K562 (cell line): ENCODE data around the gene PRDM16. TPM values are rescaled to one million over a fixed set of nuclear protein-coding genes. Genes with fewer than 3 reads are reported as not detected.

ENCODE experiments used
- ATAC-seq: fragments of 200-7000 bp; cut with Tn5 transposase; 3 replicates; pipeline ENCODE4 v1.9.1; 2020; ENCODE audit warnings: moderate library complexity
- BruUV-seq: library from RNA; stranded (reverse); fragments of 400-500 nt; replicated peaks from 2 replicates; lab custom pipeline; 2021; lab: Mats Ljungman, UMichigan
- CTCF ChIA-PET: fragments of 300-600 bp; formaldehyde crosslinking; extraction: SDS; loops from one replicate; lab custom pipeline; 2021; ENCODE audit warnings: low intra/inter-chr PET ratio; lab: Yijun Ruan, JAX
- POLR2A ChIA-PET: fragments of 300-600, 350-650 bp; sonication (Branson Sonifier 250); formaldehyde crosslinking; extraction: SDS; loops from one replicate; lab custom pipeline; 2021; ENCODE audit warnings: antibody characterized with exemption, inconsistent platforms; lab: Yijun Ruan, JAX
- DNase-seq, 4 experiments: peaks; one replicate each; pipeline versions ENCODE4 v3.0.0 to v3.0.0-alpha.2; 2011 to 2018; ENCODE audit warnings: low spot score in 3 of 4, mixed read lengths in 3 of 4; ENCODE audit errors: extremely low read depth in 1 of 4
- FAIRE-seq: peaks from 2 replicates; lab custom pipeline; 2011; peaks lifted over from hg19 to GRCh38; lab: Jason Lieb, UNC
- H2AFZ ChIP-seq: 2 replicates; pipeline ENCODE4 v1.6.0; 2011; ENCODE audit warnings: low read depth, low read length, control low read depth, inconsistent platforms
- H3K27ac ChIP-seq: fragments of 200-600 bp; 3 replicates; pipeline ENCODE4 v1.8.0; 2011; ENCODE audit warnings: low read depth, mild to moderate bottlenecking, control low read depth, inconsistent platforms, low read length, moderate library complexity, mixed read lengths; ENCODE audit errors: extremely low read depth
- H3K27me3 ChIP-seq, 2 experiments: fragments of 300-600 bp in 1 of 2; 2 replicates in 1 of 2; 3 replicates in 1 of 2; pipeline versions ENCODE4 v1.6.0 to v1.8.0; 2011; ENCODE audit warnings: inconsistent platforms in 2 of 2, low read length in 2 of 2, mild to moderate bottlenecking in 1 of 2, mixed read lengths in 1 of 2, moderate library complexity in 1 of 2; ENCODE audit not compliant: control insufficient read depth in 2 of 2, insufficient read depth in 2 of 2
- H3K36me3 ChIP-seq: fragments of 300-600 bp; 3 replicates; pipeline ENCODE4 v1.8.0; 2011; ENCODE audit warnings: mild to moderate bottlenecking, low read length, inconsistent platforms; ENCODE audit not compliant: control insufficient read depth, insufficient read depth
- H3K4me1 ChIP-seq, 2 experiments: fragments of 200-600 bp in 1 of 2; replicated peaks in 1 of 2; 2 replicates in 1 of 2; 3 replicates in 1 of 2; pipeline versions ENCODE4 v1.5.1 to v1.8.0; 2011; ENCODE audit warnings: inconsistent platforms in 2 of 2, low read length in 2 of 2, mild to moderate bottlenecking in 1 of 2, mixed read lengths in 1 of 2, moderate library complexity in 1 of 2; ENCODE audit not compliant: control insufficient read depth in 2 of 2, insufficient read depth in 2 of 2
- H3K4me2 ChIP-seq: 2 replicates; pipeline ENCODE4 v1.6.1; 2011; ENCODE audit warnings: low read length, control low read depth, inconsistent platforms, mixed read lengths; ENCODE audit not compliant: insufficient read depth
- H3K4me3 ChIP-seq: fragments of 200-600 bp; sonication (generic), shearing (Covaris generic); 2 replicates; pipeline ENCODE4 v1.5.1; 2016; ENCODE audit warnings: control low read depth, inconsistent platforms
- H3K79me2 ChIP-seq: fragments of 200-600 bp; 3 replicates; pipeline ENCODE4 v1.8.0; 2011; ENCODE audit warnings: low read length, inconsistent platforms; ENCODE audit not compliant: control insufficient read depth, insufficient read depth
- H3K9ac ChIP-seq, 2 experiments: 2 replicates each; pipeline versions ENCODE4 v1.6.0 to v1.6.1; 2011; ENCODE audit warnings: low read depth in 2 of 2, low read length in 2 of 2, control low read depth in 1 of 2, inconsistent platforms in 1 of 2, mild to moderate bottlenecking in 1 of 2, mixed read lengths in 1 of 2; ENCODE audit not compliant: insufficient read depth in 1 of 2
- H3K9me1 ChIP-seq: one replicate; pipeline ENCODE4 v1.6.0; 2011; ENCODE audit warnings: inconsistent platforms, mild to moderate bottlenecking, low read length, moderate library complexity; ENCODE audit not compliant: control insufficient read depth, insufficient read depth
- H3K9me3 ChIP-seq: replicated peaks from 2 replicates; pipeline ENCODE4 v1.5.1; 2011; ENCODE audit warnings: low read depth, low read length, inconsistent platforms; ENCODE audit not compliant: control insufficient read depth, insufficient read depth
- H4K20me1 ChIP-seq: replicated peaks from 2 replicates; pipeline ENCODE4 v1.6.1; 2011; ENCODE audit warnings: low read length, inconsistent platforms, mixed read lengths; ENCODE audit not compliant: control insufficient read depth, insufficient read depth
- IFI16 ChIP-seq: fragments of 250-450 bp; sonication (Bioruptor Pico); IDR thresholded peaks from 2 replicates; pipeline ENCODE4 v2.1.2; 2022; ENCODE audit warnings: mild to moderate bottlenecking, inconsistent platforms
- NFYB ChIP-seq: IDR thresholded peaks from 2 replicates; pipeline ENCODE4 v1.6.1; 2011; ENCODE audit warnings: mild to moderate bottlenecking, moderate library complexity; ENCODE audit not compliant: insufficient read length; ENCODE audit errors: extremely low read depth
- OTX1 ChIP-seq: fragments of 450-650 bp; formaldehyde crosslinking; IDR thresholded peaks from 2 replicates; pipeline ENCODE4 v1.4.0; 2022; ENCODE audit warnings: mild to moderate bottlenecking
- PRMT5 ChIP-seq: sonication (generic); formaldehyde crosslinking; IDR thresholded peaks from 2 replicates; pipeline ENCODE4 v1.5.0; 2020; ENCODE audit warnings: missing genetic modification reagents
- SRSF9 ChIP-seq: fragments of 200-400 bp; formaldehyde crosslinking; IDR thresholded peaks from 2 replicates; pipeline ENCODE4 v1.6.1; 2017; ENCODE audit warnings: low read depth, low read length, borderline replicate concordance
- U2AF2 ChIP-seq: fragments of 200-400 bp; formaldehyde crosslinking; optimal IDR thresholded peaks from 2 replicates; pipeline ENCODE3; 2017; ENCODE audit warnings: low read depth, mild to moderate bottlenecking, low read length
- ZKSCAN8 ChIP-seq: fragments of 200-800 bp; sonication (Bioruptor generic); IDR thresholded peaks from 2 replicates; pipeline ENCODE4 v1.6.1; 2016; ENCODE audit warnings: missing genetic modification characterization, missing compliant biosample characterization
- ZNF133 ChIP-seq: fragments of 250-450 bp; sonication (Bioruptor Pico); IDR thresholded peaks from 2 replicates; pipeline ENCODE4 v1.4.0; 2020; ENCODE audit warnings: mild to moderate bottlenecking
- ZNF449 ChIP-seq: fragments of 250-450 bp; sonication (Bioruptor Pico); IDR thresholded peaks from 2 replicates; pipeline ENCODE4 v1.8.0; 2022; ENCODE audit warnings: moderate library complexity, mild to moderate bottlenecking, inconsistent platforms
- WGBS: fragments of 100-300 bp; shearing (Covaris generic); methylation state at CpG from one replicate; pipeline ENCODE4 v1.1.6; 2016; ENCODE audit warnings: low coverage, mixed read lengths; ENCODE audit not compliant: insufficient coverage; ENCODE audit errors: missing lambda C conversion rate; 5-methylcytosine and 5-hydroxymethylcytosine counted together
- in situ Hi-C: fragments of 300-500 bp; cut with MboI; formaldehyde crosslinking; loops from 4 replicates; pipeline ENCODE4 v1.15.0; 2018; ENCODE audit warnings: inconsistent platforms, mixed read lengths
- intact Hi-C: fragments of 100-400 bp; cut with micrococcal nuclease; formaldehyde crosslinking; loops from 2 replicates; pipeline ENCODE4 v1.14.2; 2022
- polyA plus RNA-seq, 8 experiments: library from polyadenylated mRNA; depleted of rRNA in 4 of 8; stranded (reverse) in 5 of 8; unstranded in 3 of 8; fragments of >200 nt; fragmentation: Nextera tagmentation in 2 of 8; fragmentation: Illumina TruSeq in 1 of 8; extraction: Ambion mirVana in 2 of 8; extraction: Trizol in 1 of 8; gene quantifications; 2 replicates each; pipeline versions ENCODE4 v1.2.1 to v1.2.3, GENCODE V29; 2011 to 2014; ENCODE audit warnings: inconsistent platforms in 1 of 8, missing spikeins in 1 of 8
- total RNA-seq, 7 experiments: library from RNA; depleted of rRNA in 6 of 7; stranded (reverse); fragments of >200 nt in 6 of 7; fragmentation: Illumina TruSeq in 2 of 7; extraction: Trizol in 2 of 7; gene quantifications; 2 replicates each; pipeline versions ENCODE4 v1.2.1 to v1.2.3, GENCODE V29; 2011 to 2021; ENCODE audit warnings: low replicate concordance in 1 of 7
- TF ChIP-seq, protein P1 (sequence below): fragments of 450-650 bp; IDR thresholded peaks from 2 replicates; pipeline ENCODE4 v1.6.1; 2017; ENCODE audit warnings: antibody characterized with exemption, mild to moderate bottlenecking
- TF ChIP-seq, protein P2 (sequence below): sonication (generic); formaldehyde crosslinking; IDR thresholded peaks from 2 replicates; pipeline ENCODE4 v1.8.0; 2023; ENCODE audit warnings: mild to moderate bottlenecking, missing genetic modification reagents
- TF ChIP-seq, protein P3 (sequence below): IDR thresholded peaks from 2 replicates; pipeline ENCODE4 v1.6.1; 2014; ENCODE audit warnings: antibody characterized with exemption
- TF ChIP-seq, protein P4 (sequence below): fragments of 450-650 bp; formaldehyde crosslinking; IDR thresholded peaks from 2 replicates; pipeline ENCODE4 v1.4.0; 2022; ENCODE audit warnings: missing genetic modification characterization

PRDM16 gene
- total and polyA plus RNA-seq, 9 of the 15 experiments (the other 6 are each of a cell fraction or from before 2014, with no cell fraction given) = 0.10 to 0.27 TPM; not detected in 7

DNA sequence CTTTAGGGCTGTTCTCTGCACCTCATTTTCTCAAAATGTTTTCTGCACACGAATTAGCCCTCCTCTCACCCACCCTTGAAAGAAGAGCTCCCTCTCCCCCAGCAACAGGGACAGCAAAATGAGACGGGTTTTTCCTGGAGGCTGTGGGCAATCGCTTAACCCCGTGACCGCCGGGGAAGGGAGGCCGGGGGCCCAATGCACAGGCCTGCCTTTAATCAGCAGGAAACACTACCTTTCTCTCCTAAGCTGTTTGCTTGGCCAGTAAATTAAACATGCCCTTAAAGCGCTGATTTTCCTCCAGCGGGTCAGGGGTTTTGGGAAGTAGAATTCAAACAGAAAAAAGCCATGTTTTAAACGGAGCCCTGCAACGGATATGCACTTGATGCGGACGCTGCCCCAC lies 114.4 kb downstream of the PRDM16 start:
- ATAC-seq = no peak
- 1% methylated on average over 13 of the region's 13 CpGs for WGBS
- DNase-seq = no peak
- intact Hi-C loops = no loop called here
- Histone ChIP-seq H3K4me2 (no peak overlapping the region), H4K20me1 (0 out of 2 replicates have a peak, but pooled peaks cover 4% of the 10 kb centered on the region), H3K4me1 (peaks cover 0 to 16% of the 10 kb centered on the region in 2 experiments; a peak in 1 of 5 replicates), H3K4me3 (no peak overlapping the region), H3K79me2 (no peaks in the 10 kb centered on the region), H3K27me3 (peaks cover 27 to 51% of the 10 kb centered on the region in 2 experiments; a peak in 4 of 5 replicates), H3K9me3 (peaks cover 13% of the 10 kb centered on the region), H3K36me3 (no peaks in the 10 kb centered on the region), H3K9me1 (no peaks in the 10 kb centered on the region), H3K27ac (no peak overlapping the region), H2AFZ (no peak overlapping the region), H3K9ac (no peak overlapping the region)
- no peak for FAIRE-seq
- in situ Hi-C loops = no loop called here
- ChIA-PET POLR2A (interaction anchor here (0.9 kb wide), 1 partner anchor 23 kb away, joined by 3 read pairs; no protein-coding TSS in a partner anchor), CTCF (no interaction called here)
- no TSS peak for BruUV-seq
- TF ChIP-seq, protein P1, sequence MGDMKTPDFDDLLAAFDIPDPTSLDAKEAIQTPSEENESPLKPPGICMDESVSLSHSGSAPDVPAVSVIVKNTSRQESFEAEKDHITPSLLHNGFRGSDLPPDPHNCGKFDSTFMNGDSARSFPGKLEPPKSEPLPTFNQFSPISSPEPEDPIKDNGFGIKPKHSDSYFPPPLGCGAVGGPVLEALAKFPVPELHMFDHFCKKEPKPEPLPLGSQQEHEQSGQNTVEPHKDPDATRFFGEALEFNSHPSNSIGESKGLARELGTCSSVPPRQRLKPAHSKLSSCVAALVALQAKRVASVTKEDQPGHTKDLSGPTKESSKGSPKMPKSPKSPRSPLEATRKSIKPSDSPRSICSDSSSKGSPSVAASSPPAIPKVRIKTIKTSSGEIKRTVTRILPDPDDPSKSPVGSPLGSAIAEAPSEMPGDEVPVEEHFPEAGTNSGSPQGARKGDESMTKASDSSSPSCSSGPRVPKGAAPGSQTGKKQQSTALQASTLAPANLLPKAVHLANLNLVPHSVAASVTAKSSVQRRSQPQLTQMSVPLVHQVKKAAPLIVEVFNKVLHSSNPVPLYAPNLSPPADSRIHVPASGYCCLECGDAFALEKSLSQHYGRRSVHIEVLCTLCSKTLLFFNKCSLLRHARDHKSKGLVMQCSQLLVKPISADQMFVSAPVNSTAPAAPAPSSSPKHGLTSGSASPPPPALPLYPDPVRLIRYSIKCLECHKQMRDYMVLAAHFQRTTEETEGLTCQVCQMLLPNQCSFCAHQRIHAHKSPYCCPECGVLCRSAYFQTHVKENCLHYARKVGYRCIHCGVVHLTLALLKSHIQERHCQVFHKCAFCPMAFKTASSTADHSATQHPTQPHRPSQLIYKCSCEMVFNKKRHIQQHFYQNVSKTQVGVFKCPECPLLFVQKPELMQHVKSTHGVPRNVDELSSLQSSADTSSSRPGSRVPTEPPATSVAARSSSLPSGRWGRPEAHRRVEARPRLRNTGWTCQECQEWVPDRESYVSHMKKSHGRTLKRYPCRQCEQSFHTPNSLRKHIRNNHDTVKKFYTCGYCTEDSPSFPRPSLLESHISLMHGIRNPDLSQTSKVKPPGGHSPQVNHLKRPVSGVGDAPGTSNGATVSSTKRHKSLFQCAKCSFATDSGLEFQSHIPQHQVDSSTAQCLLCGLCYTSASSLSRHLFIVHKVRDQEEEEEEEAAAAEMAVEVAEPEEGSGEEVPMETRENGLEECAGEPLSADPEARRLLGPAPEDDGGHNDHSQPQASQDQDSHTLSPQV = no peak
- TF ChIP-seq ZNF449 (no peak), ZNF133 (CRISPR knock-in tag) (no peak), OTX1 (CRISPR knock-in tag) (no peak), SRSF9 (no peak), U2AF2 (no peak), IFI16 (CRISPR knock-in tag) (no peak), NFYB (no peak), ZKSCAN8 (CRISPR knock-in tag) (no peak), PRMT5 (CRISPR knock-in tag) (no peak)
- TF ChIP-seq, protein P2, sequence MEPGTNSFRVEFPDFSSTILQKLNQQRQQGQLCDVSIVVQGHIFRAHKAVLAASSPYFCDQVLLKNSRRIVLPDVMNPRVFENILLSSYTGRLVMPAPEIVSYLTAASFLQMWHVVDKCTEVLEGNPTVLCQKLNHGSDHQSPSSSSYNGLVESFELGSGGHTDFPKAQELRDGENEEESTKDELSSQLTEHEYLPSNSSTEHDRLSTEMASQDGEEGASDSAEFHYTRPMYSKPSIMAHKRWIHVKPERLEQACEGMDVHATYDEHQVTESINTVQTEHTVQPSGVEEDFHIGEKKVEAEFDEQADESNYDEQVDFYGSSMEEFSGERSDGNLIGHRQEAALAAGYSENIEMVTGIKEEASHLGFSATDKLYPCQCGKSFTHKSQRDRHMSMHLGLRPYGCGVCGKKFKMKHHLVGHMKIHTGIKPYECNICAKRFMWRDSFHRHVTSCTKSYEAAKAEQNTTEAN (CRISPR knock-in tag) = no peak
- TF ChIP-seq, protein P3, sequence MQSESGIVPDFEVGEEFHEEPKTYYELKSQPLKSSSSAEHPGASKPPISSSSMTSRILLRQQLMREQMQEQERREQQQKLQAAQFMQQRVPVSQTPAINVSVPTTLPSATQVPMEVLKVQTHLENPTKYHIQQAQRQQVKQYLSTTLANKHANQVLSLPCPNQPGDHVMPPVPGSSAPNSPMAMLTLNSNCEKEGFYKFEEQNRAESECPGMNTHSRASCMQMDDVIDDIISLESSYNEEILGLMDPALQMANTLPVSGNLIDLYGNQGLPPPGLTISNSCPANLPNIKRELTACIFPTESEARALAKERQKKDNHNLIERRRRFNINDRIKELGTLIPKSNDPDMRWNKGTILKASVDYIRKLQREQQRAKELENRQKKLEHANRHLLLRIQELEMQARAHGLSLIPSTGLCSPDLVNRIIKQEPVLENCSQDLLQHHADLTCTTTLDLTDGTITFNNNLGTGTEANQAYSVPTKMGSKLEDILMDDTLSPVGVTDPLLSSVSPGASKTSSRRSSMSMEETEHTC = no peak
- TF ChIP-seq, protein P4, sequence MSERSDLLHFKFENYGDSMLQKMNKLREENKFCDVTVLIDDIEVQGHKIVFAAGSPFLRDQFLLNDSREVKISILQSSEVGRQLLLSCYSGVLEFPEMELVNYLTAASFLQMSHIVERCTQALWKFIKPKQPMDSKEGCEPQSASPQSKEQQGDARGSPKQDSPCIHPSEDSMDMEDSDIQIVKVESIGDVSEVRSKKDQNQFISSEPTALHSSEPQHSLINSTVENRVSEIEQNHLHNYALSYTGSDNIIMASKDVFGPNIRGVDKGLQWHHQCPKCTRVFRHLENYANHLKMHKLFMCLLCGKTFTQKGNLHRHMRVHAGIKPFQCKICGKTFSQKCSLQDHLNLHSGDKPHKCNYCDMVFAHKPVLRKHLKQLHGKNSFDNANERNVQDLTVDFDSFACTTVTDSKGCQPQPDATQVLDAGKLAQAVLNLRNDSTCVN (CRISPR knock-in tag) = no peak
